GM12878 (cell line): ENCODE results near the gene ERVW-1. TPM values are rescaled to one million over a fixed set of nuclear protein-coding genes. Genes with fewer than 3 reads are reported as not detected.

Experiments
- CHD4 ChIP-seq: fragments of 200-600 bp; sonication (generic); IDR thresholded peaks from 2 replicates; pipeline ENCODE4 v1.6.1; 2016; ENCODE audit warnings: mild to moderate bottlenecking
- FOXM1 ChIP-seq: IDR thresholded peaks from 2 replicates; pipeline ENCODE4 v1.6.1; 2012; ENCODE audit warnings: low read depth, mild to moderate bottlenecking, inconsistent platforms, low read length, moderate library complexity
- IKZF1 ChIP-seq: fragments of 450-650 bp; conservative IDR thresholded peaks from 2 replicates; pipeline ENCODE4 v1.6.1; 2017; ENCODE audit warnings: antibody characterized with exemption, mild to moderate bottlenecking
- NFYB ChIP-seq: IDR thresholded peaks from 2 replicates; pipeline ENCODE4 v1.6.1; 2011; ENCODE audit warnings: low read depth, mild to moderate bottlenecking, low read length, improper control_type of control experiment, moderate library complexity; ENCODE audit not compliant: insufficient read depth
- TAF1 ChIP-seq: IDR thresholded peaks from 2 replicates; pipeline ENCODE4 v1.6.1; 2011; ENCODE audit warnings: mild to moderate bottlenecking, low read depth, low read length, borderline replicate concordance
- TBL1XR1 ChIP-seq: IDR thresholded peaks from 2 replicates; pipeline ENCODE4 v1.6.1; 2012; ENCODE audit warnings: low read depth, low read length, improper control_type of control experiment
- TCF7 ChIP-seq: IDR thresholded peaks from 2 replicates; pipeline ENCODE4 v1.6.1; 2014; ENCODE audit warnings: antibody characterized with exemption, borderline replicate concordance
- ZBED1 ChIP-seq: IDR thresholded peaks from 2 replicates; pipeline ENCODE4 v1.6.1; 2016; ENCODE audit warnings: borderline replicate concordance
- polyA plus RNA-seq, 11 experiments: library from polyadenylated mRNA; depleted of rRNA in 4 of 11; unstranded in 6 of 11; stranded (reverse) in 5 of 11; fragments of >200 nt; fragmentation: Nextera tagmentation in 4 of 11; fragmentation: Illumina TruSeq in 1 of 11; extraction: Ambion mirVana in 4 of 11; extraction: Trizol in 1 of 11; gene quantifications; 1 replicate in 1 of 11; 2 replicates in 10 of 11; pipeline versions ENCODE4 v1.2.1 to v1.2.3, GENCODE V29; 2011 to 2016; ENCODE audit warnings: inconsistent platforms in 2 of 11, missing spikeins in 2 of 11, low read depth in 1 of 11
- total RNA-seq, 4 experiments: library from RNA; depleted of rRNA in 3 of 4; stranded (reverse); fragments of >200 nt in 3 of 4; fragmentation: Illumina TruSeq in 1 of 4; extraction: Trizol in 1 of 4; gene quantifications; 2 replicates each; pipeline versions ENCODE4 v1.2.1 to v1.2.3, GENCODE V29; 2013 to 2021
- TF ChIP-seq, protein P1 (sequence below): fragments of 150-350 bp; IDR thresholded peaks from 2 replicates; pipeline ENCODE4 v1.6.1; 2014; ENCODE audit warnings: mild to moderate bottlenecking, low read depth, low read length
- TF ChIP-seq, protein P2 (sequence below): IDR thresholded peaks from 2 replicates; pipeline ENCODE4 v1.6.1; 2012; ENCODE audit warnings: mild to moderate bottlenecking, low read depth, low read length

Gene ERVW-1
- total and polyA plus RNA-seq, 10 of the 15 experiments (the other 5 are each of a cell fraction or from before 2014, with no cell fraction given), result 0.05 TPM; not detected in 9

DNA sequence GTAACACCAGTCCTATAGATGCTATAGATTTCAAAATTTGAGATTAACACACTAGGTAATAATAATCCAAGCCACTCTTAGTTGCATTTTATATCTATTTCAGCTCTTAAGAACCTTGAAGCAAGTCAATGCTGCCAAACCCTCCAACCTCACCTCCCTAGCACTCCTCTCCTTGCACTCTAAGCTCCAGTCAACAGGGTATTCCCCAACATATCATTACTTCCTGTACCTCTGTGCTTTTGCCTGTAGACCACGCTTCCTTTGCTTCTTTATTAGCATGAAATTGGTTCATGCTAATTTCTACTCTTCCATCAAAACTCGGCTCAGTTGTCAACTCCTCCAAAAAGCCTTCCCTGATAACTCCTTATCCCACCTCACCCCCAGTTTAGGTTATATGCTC is 26.0 kb upstream of the ERVW-1 start (continued):
- TF ChIP-seq, protein P1, sequence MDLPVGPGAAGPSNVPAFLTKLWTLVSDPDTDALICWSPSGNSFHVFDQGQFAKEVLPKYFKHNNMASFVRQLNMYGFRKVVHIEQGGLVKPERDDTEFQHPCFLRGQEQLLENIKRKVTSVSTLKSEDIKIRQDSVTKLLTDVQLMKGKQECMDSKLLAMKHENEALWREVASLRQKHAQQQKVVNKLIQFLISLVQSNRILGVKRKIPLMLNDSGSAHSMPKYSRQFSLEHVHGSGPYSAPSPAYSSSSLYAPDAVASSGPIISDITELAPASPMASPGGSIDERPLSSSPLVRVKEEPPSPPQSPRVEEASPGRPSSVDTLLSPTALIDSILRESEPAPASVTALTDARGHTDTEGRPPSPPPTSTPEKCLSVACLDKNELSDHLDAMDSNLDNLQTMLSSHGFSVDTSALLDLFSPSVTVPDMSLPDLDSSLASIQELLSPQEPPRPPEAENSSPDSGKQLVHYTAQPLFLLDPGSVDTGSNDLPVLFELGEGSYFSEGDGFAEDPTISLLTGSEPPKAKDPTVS, result no peak
- TF ChIP-seq TBL1XR1 (no peak), ZBED1 (no peak), IKZF1 (no peak), FOXM1 (no peak), CHD4 (no peak), TAF1 (no peak), NFYB (no peak), TCF7 (no peak)
- TF ChIP-seq, protein P2, sequence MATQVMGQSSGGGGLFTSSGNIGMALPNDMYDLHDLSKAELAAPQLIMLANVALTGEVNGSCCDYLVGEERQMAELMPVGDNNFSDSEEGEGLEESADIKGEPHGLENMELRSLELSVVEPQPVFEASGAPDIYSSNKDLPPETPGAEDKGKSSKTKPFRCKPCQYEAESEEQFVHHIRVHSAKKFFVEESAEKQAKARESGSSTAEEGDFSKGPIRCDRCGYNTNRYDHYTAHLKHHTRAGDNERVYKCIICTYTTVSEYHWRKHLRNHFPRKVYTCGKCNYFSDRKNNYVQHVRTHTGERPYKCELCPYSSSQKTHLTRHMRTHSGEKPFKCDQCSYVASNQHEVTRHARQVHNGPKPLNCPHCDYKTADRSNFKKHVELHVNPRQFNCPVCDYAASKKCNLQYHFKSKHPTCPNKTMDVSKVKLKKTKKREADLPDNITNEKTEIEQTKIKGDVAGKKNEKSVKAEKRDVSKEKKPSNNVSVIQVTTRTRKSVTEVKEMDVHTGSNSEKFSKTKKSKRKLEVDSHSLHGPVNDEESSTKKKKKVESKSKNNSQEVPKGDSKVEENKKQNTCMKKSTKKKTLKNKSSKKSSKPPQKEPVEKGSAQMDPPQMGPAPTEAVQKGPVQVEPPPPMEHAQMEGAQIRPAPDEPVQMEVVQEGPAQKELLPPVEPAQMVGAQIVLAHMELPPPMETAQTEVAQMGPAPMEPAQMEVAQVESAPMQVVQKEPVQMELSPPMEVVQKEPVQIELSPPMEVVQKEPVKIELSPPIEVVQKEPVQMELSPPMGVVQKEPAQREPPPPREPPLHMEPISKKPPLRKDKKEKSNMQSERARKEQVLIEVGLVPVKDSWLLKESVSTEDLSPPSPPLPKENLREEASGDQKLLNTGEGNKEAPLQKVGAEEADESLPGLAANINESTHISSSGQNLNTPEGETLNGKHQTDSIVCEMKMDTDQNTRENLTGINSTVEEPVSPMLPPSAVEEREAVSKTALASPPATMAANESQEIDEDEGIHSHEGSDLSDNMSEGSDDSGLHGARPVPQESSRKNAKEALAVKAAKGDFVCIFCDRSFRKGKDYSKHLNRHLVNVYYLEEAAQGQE, result no peak
